IMR-90 (cell line): ENCODE results near the gene KLHL9. TPM values are rescaled to one million over a fixed set of nuclear protein-coding genes. Genes with fewer than 3 reads are reported as not detected.

Experiments used
- polyA plus RNA-seq, 3 experiments: library from polyadenylated mRNA; depleted of rRNA; stranded (reverse); fragments of >200 nt; gene quantifications; 2 replicates each; pipeline ENCODE4 v1.2.3, GENCODE V29; 2012; ENCODE audit warnings: low replicate concordance in 1 of 3
- total RNA-seq: library from RNA; depleted of rRNA; stranded (reverse); fragments of >200 nt; gene quantifications from 2 replicates; pipeline ENCODE4 v1.2.3, GENCODE V29; 2012; rRNA removed

KLHL9 gene
- total and polyA plus RNA-seq, 2 of the 4 experiments (the other 2 are of a cell fraction) = 12.9 to 46.4 TPM

Other genes starting within 250 kb of the KLHL9 start
- gene IFNW1, start 193.6 kb downstream of the KLHL9 start, total RNA-seq = not detected in 2 replicates
- not detected in 2 replicates for gene IFNW1, start 193.6 kb downstream of the KLHL9 start, polyA plus RNA-seq (2012; rRNA removed)
- not detected in 2 replicates for gene IFNA21, start 168.7 kb downstream of the KLHL9 start, total RNA-seq
- gene IFNA21, start 168.7 kb downstream of the KLHL9 start, polyA plus RNA-seq (2012; rRNA removed) = not detected in 2 replicates
- not detected in 2 replicates for gene IFNA4, start 147.8 kb downstream of the KLHL9 start, total RNA-seq
- gene IFNA4, start 147.8 kb downstream of the KLHL9 start, polyA plus RNA-seq (2012; rRNA removed) = not detected in 2 replicates
- not detected in 2 replicates for gene IFNA7, start 133.2 kb downstream of the KLHL9 start, total RNA-seq
- gene IFNA7, start 133.2 kb downstream of the KLHL9 start, polyA plus RNA-seq (2012; rRNA removed) = not detected in 2 replicates
- gene IFNA10, start 128.3 kb downstream of the KLHL9 start, total RNA-seq = not detected in 2 replicates
- not detected in 2 replicates for gene IFNA10, start 128.3 kb downstream of the KLHL9 start, polyA plus RNA-seq (2012; rRNA removed)
- gene IFNA16, start 118.1 kb downstream of the KLHL9 start, total RNA-seq = not detected in 2 replicates
- not detected in 2 replicates for gene IFNA16, start 118.1 kb downstream of the KLHL9 start, polyA plus RNA-seq (2012; rRNA removed)
- gene IFNA17, start 107.2 kb downstream of the KLHL9 start, total RNA-seq = not detected in 2 replicates
- not detected in 2 replicates for gene IFNA17, start 107.2 kb downstream of the KLHL9 start, polyA plus RNA-seq (2012; rRNA removed)
- not detected in 2 replicates for gene IFNA14, start 95.4 kb downstream of the KLHL9 start, total RNA-seq
- gene IFNA14, start 95.4 kb downstream of the KLHL9 start, polyA plus RNA-seq (2012; rRNA removed) = not detected in 2 replicates
- gene IFNA5, start 30.1 kb downstream of the KLHL9 start, total RNA-seq = not detected in 2 replicates
- not detected in 2 replicates for gene IFNA5, start 30.1 kb downstream of the KLHL9 start, polyA plus RNA-seq (2012; rRNA removed)
- not detected in 2 replicates for gene IFNA6, start 15.5 kb upstream of the KLHL9 start, total RNA-seq
- gene IFNA6, start 15.5 kb upstream of the KLHL9 start, polyA plus RNA-seq (2012; rRNA removed) = not detected in 2 replicates
- not detected in 2 replicates for gene IFNA13, start 32.7 kb upstream of the KLHL9 start, total RNA-seq
- gene IFNA13, start 32.7 kb upstream of the KLHL9 start, polyA plus RNA-seq (2012; rRNA removed) = not detected in 2 replicates
- not detected in 2 replicates for gene IFNA2, start 50.0 kb upstream of the KLHL9 start, total RNA-seq
- gene IFNA2, start 50.0 kb upstream of the KLHL9 start, polyA plus RNA-seq (2012; rRNA removed) = not detected in 2 replicates
- not detected in 2 replicates for gene IFNA8, start 73.7 kb upstream of the KLHL9 start, total RNA-seq
- gene IFNA8, start 73.7 kb upstream of the KLHL9 start, polyA plus RNA-seq (2012; rRNA removed) = not detected in 2 replicates
- gene IFNA1, start 105.0 kb upstream of the KLHL9 start, total RNA-seq = not detected in 2 replicates
- not detected in 2 replicates for gene IFNA1, start 105.0 kb upstream of the KLHL9 start, polyA plus RNA-seq (2012; rRNA removed)
- gene IFNE, start 146.9 kb upstream of the KLHL9 start, total RNA-seq = 1.8 and 1.9 TPM in 2 replicates
- gene IFNE, start 146.9 kb upstream of the KLHL9 start, polyA plus RNA-seq (2012; rRNA removed) = 0.96 and 1.4 TPM in 2 replicates